ENCODE results near the gene SLC35F3.
"Not testable (repeated sequence)": the region's sequence is repeated elsewhere in the genome, so short reads cannot be mapped to it uniquely, and the experiment has no call there.

The SLC35F3 gene

DNA sequence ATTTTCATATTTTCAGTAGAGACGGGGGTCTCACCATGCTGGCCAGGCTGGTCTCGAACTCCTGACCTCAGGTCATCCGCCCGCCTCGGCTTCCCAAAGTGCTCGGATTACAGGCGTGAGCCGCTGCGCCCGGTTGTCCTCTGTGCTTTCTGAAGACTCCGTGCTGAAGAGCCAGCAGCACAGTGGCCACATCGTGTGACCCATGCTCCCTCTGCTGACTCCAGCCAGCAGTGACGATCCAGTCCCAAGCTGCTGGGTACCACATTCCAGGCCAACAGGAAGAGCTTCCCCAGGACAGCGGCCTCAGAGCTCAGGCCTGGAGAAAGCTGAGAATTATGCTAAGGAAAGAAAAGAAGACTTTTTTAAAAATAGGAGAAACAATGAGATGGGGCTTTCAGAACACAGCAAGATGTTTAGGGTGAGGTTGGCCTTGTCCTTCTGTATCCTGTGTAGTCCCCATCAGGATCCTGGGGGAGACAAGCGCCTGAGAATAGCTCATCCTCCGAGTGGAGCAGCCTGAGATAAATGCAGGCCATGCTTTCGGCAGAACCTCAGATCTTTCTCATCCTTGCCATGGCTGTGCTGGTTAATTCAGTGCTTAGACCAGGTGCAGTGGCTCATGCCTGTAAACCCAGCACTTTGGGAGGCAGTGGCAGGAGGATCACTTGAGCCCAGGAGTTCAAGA is 207.1 kb downstream of the SLC35F3 start:
- DNase-seq: no peak

- DNase-seq: no peak
Measured at GRCh38 chr1:234114648-234115307, 210.3 kb downstream of the SLC35F3 start.

- no peak for DNase-seq
Measured at GRCh38 chr1:234118911-234119310, 214.4 kb downstream of the SLC35F3 start.

DNA sequence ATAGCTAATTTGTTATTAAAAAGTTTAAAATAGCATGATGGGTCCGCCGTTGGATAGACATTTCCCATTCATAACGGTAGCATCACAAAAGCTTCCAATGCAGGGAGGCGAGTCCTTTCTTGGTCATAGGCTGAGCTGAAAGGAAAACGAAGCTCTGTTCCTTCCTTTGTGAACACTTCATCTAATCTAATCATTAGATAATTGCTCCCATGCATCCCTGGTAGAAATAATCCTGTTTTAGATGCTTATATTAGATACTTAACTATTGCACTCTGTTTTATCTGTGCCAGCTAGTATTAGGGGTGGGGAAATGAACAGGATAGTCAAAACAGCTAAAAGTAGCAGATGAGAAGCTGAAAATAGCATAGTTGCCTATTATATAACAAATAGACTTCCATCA is 215.0 kb downstream of the SLC35F3 start:
- no peak for DNase-seq

DNA sequence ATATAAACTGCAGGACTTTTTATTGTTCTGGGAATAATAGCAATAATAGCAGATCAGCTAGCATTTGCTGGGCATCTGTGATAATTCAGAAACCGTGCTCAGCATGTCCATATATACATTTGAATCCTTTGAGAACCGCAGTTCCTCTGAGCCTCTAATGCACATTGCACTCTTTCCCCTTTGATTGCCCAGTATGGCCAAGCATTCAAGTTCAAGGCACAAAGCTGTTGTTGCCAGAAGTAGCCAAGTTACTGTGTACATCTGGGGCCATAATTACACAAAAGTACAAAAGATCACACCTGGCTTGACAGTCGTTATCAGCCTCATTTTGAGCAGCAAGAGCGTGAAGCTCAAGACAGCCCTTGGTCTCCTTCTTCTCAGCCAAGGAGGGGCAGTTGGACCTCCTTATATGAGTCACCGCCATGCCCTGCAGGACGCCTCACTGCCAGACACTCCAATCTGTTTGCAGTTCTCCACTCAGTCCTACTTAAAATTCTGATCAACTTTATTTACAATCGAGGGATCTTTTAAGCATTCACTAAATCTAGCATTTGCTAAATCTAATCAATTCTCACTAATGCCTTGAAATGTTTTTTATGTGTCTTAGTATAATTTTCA is 216.0 kb downstream of the SLC35F3 start:
- no peak for DNase-seq

DNA sequence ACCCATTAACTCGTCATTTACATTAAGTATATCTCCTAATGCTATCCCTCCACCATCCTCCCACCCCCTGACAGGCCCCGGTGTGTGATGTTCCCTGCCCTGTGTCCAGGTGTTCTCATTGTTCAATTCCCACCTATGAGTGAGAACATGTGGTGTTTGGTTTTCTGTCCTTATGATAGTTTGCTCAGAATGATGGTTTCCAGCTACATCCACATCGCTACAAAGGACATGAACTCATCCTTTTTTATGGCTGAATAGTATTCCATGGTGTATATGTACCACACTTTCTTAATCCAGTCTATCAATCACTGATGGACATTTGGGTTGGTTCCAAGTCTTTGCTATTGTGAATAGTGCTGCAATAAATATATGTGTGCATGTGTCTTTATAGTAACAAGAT is 217.2 kb downstream of the SLC35F3 start:
- not testable (repeated sequence) for DNase-seq

- DNase-seq: not testable (repeated sequence)
Measured at GRCh38 chr1:234122571-234122970, 218.1 kb downstream of the SLC35F3 start.

GRCh38 chr1:234123867-234124266 is 219.4 kb downstream of the SLC35F3 start:
- no peak for DNase-seq

GRCh38 chr1:234125283-234125682 is 220.8 kb downstream of the SLC35F3 start:
- no peak for DNase-seq

- no peak for DNase-seq
Measured at GRCh38 chr1:234125714-234126113, 221.2 kb downstream of the SLC35F3 start.

GRCh38 chr1:234127026-234127671 is 222.7 kb downstream of the SLC35F3 start:
- no peak for DNase-seq

GRCh38 chr1:234132795-234133194 is 228.3 kb downstream of the SLC35F3 start:
- no peak for DNase-seq

- DNase-seq: no peak
Measured at GRCh38 chr1:234134878-234135277, 230.4 kb downstream of the SLC35F3 start.

DNA sequence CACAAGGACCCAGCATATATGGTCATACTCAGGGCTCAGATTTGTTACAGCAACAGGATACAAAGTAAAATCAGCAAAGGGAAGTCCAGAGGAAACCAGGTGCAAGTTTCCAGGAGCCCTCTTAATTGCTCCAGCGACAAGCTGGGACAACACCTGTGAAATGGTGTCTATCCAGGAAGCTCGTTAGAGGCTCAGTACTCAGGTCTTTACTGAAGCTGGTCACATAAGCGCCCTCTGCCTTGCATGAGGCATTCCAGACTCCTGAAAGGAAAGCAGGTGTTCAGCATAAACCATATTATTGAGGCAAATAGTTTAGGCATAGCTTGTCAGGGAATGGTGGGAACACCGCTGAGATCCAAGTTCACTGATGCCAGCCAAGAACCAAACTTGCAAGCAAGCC is 231.0 kb downstream of the SLC35F3 start:
- DNase-seq: no peak

- no peak for DNase-seq
Measured at GRCh38 chr1:234136073-234136472, 231.6 kb downstream of the SLC35F3 start.

- no peak for DNase-seq
Measured at GRCh38 chr1:234139966-234140365, 235.5 kb downstream of the SLC35F3 start.

- DNase-seq: no peak
Measured at GRCh38 chr1:234140388-234140787, 235.9 kb downstream of the SLC35F3 start.

- DNase-seq: no peak
Measured at GRCh38 chr1:234141006-234141405, 236.5 kb downstream of the SLC35F3 start.

GRCh38 chr1:234143681-234144080 is 239.2 kb downstream of the SLC35F3 start:
- no peak for DNase-seq

DNA sequence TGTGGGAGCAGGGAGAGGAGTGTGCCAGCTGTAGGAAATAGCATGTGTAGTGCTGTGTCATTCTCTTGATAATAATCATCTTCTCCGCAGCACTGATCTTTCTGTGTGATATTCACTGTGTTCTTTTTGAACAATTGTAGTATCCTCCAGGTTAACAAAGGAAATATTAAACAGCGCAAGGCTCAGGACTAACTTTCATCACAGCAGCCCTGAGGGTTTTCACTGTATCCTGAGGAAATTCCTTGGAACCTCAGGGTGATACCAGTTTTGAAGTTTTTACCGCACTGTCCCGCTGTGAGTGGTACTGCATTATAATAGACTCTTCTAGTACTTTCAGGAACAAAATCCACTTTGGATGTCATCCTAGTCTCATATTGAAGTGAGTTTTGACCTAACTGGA is 240.4 kb downstream of the SLC35F3 start:
- no peak for DNase-seq

DNA sequence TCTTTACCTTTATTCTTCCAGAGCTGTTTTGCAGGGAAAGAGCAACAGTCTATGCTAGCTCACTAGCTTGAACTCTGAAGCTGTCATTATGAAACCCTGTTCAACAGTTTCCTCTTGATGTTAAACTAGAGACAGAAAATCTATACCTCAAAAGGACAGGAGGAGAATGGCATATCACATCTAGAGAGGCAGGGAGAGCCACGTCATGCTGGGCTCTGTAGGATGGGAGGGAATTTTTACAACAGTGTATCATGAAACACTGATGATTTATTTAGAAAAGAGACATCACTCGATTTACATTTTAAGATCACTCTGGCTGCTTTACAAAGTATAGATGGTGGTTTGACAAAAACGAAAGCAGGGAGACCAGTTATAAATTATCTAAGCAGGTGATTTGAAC is 243.9 kb downstream of the SLC35F3 start:
- no peak for DNase-seq

- DNase-seq: no peak
Measured at GRCh38 chr1:234148816-234149215, 244.3 kb downstream of the SLC35F3 start.

DNA sequence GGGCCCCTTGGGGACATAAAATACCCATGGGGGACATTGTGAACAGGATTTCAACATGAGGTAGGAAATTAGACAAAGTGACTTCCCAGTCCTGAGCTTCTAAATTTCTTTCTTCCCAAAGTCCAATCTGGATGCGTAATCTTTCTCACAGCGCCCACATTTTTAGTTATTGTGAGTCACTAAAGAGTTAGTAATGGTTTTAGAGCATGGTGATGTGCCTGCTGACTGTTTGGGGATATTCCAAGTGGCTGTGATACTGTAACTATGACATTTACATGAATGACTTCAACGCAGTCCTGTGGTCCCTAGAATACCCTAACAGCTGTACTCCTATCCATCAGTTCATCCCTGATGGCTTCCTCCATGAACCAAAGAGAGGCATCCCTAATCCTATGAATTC is 244.7 kb downstream of the SLC35F3 start:
- DNase-seq: no peak

DNA sequence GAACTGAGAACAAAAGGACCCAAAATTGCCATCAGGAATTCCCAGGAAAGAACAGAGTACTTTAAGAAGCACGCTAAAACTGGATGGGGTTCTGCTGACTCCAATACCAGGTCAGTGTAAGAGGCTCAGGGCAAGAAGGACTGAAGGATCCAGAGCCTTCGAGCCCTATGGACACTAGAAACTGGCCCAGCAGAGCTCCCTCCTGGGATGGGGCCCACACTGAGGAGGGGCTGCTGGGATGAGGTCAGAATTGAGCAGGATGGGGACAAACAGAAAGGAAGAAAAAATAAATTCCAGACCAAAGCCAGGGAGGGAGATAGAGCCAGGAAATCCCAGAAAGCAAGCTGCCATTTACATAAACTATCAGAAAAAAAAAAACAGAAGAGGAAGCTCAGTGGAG is 246.4 kb downstream of the SLC35F3 start:
- DNase-seq: no peak

Measured in activated CD4-positive, CD25-positive, alpha-beta regulatory T cell (primary cell).